SK-N-SH treated with all-trans-retinoic acid at 6 μM for 48 hours (cell line): ENCODE results near the gene AFTPH.

Experiments
- ATAC-seq: fragments of 200-7000 bp; cut with Tn5 transposase; 3 replicates; pipeline ENCODE4 v1.9.1; 2020; ENCODE audit warnings: mild to moderate bottlenecking, moderate library complexity
- ARNTL ChIP-seq: fragments of 450-650 bp; formaldehyde crosslinking; IDR thresholded peaks from 2 replicates; pipeline ENCODE4 v1.5.0; 2020; ENCODE audit warnings: low read depth, mild to moderate bottlenecking, moderate library complexity, borderline replicate concordance
- BACH2 ChIP-seq: fragments of 250-450 bp; sonication (Bioruptor Pico); IDR thresholded peaks from 2 replicates; pipeline ENCODE4 v1.9.0; 2021; ENCODE audit warnings: mild to moderate bottlenecking, borderline replicate concordance
- CREB5 ChIP-seq: fragments of 250-450 bp; sonication (Bioruptor Pico); IDR thresholded peaks from 2 replicates; pipeline ENCODE4 v1.5.1; 2020; ENCODE audit warnings: low read depth, mild to moderate bottlenecking, moderate library complexity
- CSDC2 ChIP-seq: fragments of 250-450 bp; sonication (Bioruptor Pico); IDR thresholded peaks from 2 replicates; pipeline ENCODE4 v1.5.0; 2020; ENCODE audit warnings: mild to moderate bottlenecking, moderate library complexity
- ESRRG ChIP-seq: fragments of 250-450 bp; sonication (Bioruptor Pico); IDR thresholded peaks from 2 replicates; pipeline ENCODE4 v1.6.1; 2021; ENCODE audit warnings: mild to moderate bottlenecking
- GLIS3 ChIP-seq: fragments of 250-450 bp; sonication (Bioruptor Pico); IDR thresholded peaks from 2 replicates; pipeline ENCODE4 v1.5.0; 2020; ENCODE audit warnings: mild to moderate bottlenecking, moderate library complexity
- ISL1 ChIP-seq: fragments of 250-450 bp; sonication (Bioruptor Pico); IDR thresholded peaks from 2 replicates; pipeline ENCODE4 v2.1.2; 2022; ENCODE audit warnings: mild to moderate bottlenecking, moderate library complexity
- OSR1 ChIP-seq: fragments of 250-450 bp; sonication (Bioruptor Pico); IDR thresholded peaks from 2 replicates; pipeline ENCODE4 v1.8.0; 2022; ENCODE audit warnings: moderate library complexity, mild to moderate bottlenecking, inconsistent platforms
- PATZ1 ChIP-seq: fragments of 250-450 bp; sonication (Bioruptor Pico); IDR thresholded peaks from 2 replicates; pipeline ENCODE4 v1.8.0; 2020; ENCODE audit warnings: mild to moderate bottlenecking, moderate library complexity, borderline replicate concordance
- POU6F1 ChIP-seq: fragments of 250-450 bp; sonication (Bioruptor Pico); IDR thresholded peaks from 2 replicates; pipeline ENCODE4 v1.8.0; 2021; ENCODE audit warnings: low read depth, mild to moderate bottlenecking, moderate library complexity, borderline replicate concordance
- PPARA ChIP-seq: fragments of 250-450 bp; sonication (Bioruptor Pico); IDR thresholded peaks from 2 replicates; pipeline ENCODE4 v1.5.0; 2020; ENCODE audit warnings: mild to moderate bottlenecking, borderline replicate concordance
- RARB ChIP-seq: fragments of 250-450 bp; sonication (Bioruptor Pico); IDR thresholded peaks from 2 replicates; pipeline ENCODE4 v1.8.0; 2021; ENCODE audit warnings: mild to moderate bottlenecking, moderate library complexity
- SNAI2 ChIP-seq: fragments of 250-450 bp; sonication (Bioruptor Pico); IDR thresholded peaks from 2 replicates; pipeline ENCODE4 v1.5.0; 2020; ENCODE audit warnings: mild to moderate bottlenecking, moderate library complexity
- TCF4 ChIP-seq: fragments of 250-450 bp; sonication (Bioruptor Pico); IDR thresholded peaks from 2 replicates; pipeline ENCODE4 v1.8.0; 2021; ENCODE audit warnings: mild to moderate bottlenecking, moderate library complexity, borderline replicate concordance
- TOX ChIP-seq: fragments of 250-450 bp; sonication (Bioruptor Pico); IDR thresholded peaks from 2 replicates; pipeline ENCODE4 v1.8.0; 2021; ENCODE audit warnings: mild to moderate bottlenecking, moderate library complexity, borderline replicate concordance
- TSHZ2 ChIP-seq: fragments of 250-450 bp; sonication (Bioruptor Pico); IDR thresholded peaks from 2 replicates; pipeline ENCODE4 v1.5.0; 2020; ENCODE audit warnings: mild to moderate bottlenecking, moderate library complexity
- ZC3H10 ChIP-seq: fragments of 250-450 bp; sonication (Bioruptor Pico); IDR thresholded peaks from 2 replicates; pipeline ENCODE4 v1.5.1; 2021; ENCODE audit warnings: mild to moderate bottlenecking, moderate library complexity
- ZFP3 ChIP-seq: fragments of 250-450 bp; sonication (Bioruptor Pico); IDR thresholded peaks from 2 replicates; pipeline ENCODE4 v1.5.0; 2020; ENCODE audit warnings: mild to moderate bottlenecking, moderate library complexity
- ZFP30 ChIP-seq: fragments of 450-650 bp; formaldehyde crosslinking; IDR thresholded peaks from 2 replicates; pipeline ENCODE4 v1.5.0; 2022; ENCODE audit warnings: mild to moderate bottlenecking, moderate library complexity
- ZNF565 ChIP-seq: fragments of 450-650 bp; formaldehyde crosslinking; conservative IDR thresholded peaks from 2 replicates; pipeline ENCODE4 v1.5.0; 2020; ENCODE audit warnings: low read depth, mild to moderate bottlenecking, moderate library complexity
- ZNF70 ChIP-seq: fragments of 450-650 bp; formaldehyde crosslinking; IDR thresholded peaks from 2 replicates; pipeline ENCODE4 v1.5.0; 2020; ENCODE audit warnings: mild to moderate bottlenecking, moderate library complexity
- ZNF8 ChIP-seq: fragments of 450-650 bp; formaldehyde crosslinking; IDR thresholded peaks from 2 replicates; pipeline ENCODE4 v1.5.0; 2020; ENCODE audit warnings: mild to moderate bottlenecking, moderate library complexity

AFTPH gene

GRCh38 chr2:64489081-64489751 is 34.9 kb upstream of the AFTPH start (continued):
- TF ChIP-seq PATZ1 (CRISPR knock-in tag) (no peak), TCF4 (CRISPR knock-in tag) (peak; percentile 74), ZFP30 (CRISPR knock-in tag) (no peak), OSR1 (CRISPR knock-in tag) (no peak)

- no peak for ATAC-seq
- TF ChIP-seq ZFP30 (CRISPR knock-in tag) (no peak), TCF4 (CRISPR knock-in tag) (no peak), TOX (CRISPR knock-in tag) (no peak), PPARA (CRISPR knock-in tag) (no peak), ZNF70 (CRISPR knock-in tag) (no peak), CSDC2 (CRISPR knock-in tag) (no peak), ESRRG (CRISPR knock-in tag) (no peak), ZNF8 (CRISPR knock-in tag) (no peak), GLIS3 (no peak)
Observed at GRCh38 chr2:64491426-64491825, 32.7 kb upstream of the AFTPH start.

- no peak for ATAC-seq
- TF ChIP-seq OSR1 (CRISPR knock-in tag) (no peak), ZNF565 (no peak), ZC3H10 (CRISPR knock-in tag) (no peak), BACH2 (CRISPR knock-in tag) (no peak), CREB5 (CRISPR knock-in tag) (no peak), POU6F1 (CRISPR knock-in tag) (no peak), TCF4 (CRISPR knock-in tag) (no peak), RARB (CRISPR knock-in tag) (no peak), ZFP30 (CRISPR knock-in tag) (no peak)
- TF ChIP-seq, all 23 proteins: peak for 0
Observed at GRCh38 chr2:64492272-64492671, 31.9 kb upstream of the AFTPH start.

- no peak for ATAC-seq
- TF ChIP-seq GLIS3 = no peak
- TF ChIP-seq TOX (CRISPR knock-in tag) = no peak
- no peak for TF ChIP-seq ZNF70 (CRISPR knock-in tag)
- no peak for TF ChIP-seq ISL1 (CRISPR knock-in tag)
- TF ChIP-seq PPARA (CRISPR knock-in tag) = no peak
- TF ChIP-seq ARNTL (CRISPR knock-in tag) = no peak
- TF ChIP-seq RARB (CRISPR knock-in tag) = no peak
- TF ChIP-seq CREB5 (CRISPR knock-in tag) = no peak
- no peak for TF ChIP-seq TCF4 (CRISPR knock-in tag)
- no peak for TF ChIP-seq ZNF8 (CRISPR knock-in tag)
- TF ChIP-seq ZFP30 (CRISPR knock-in tag) = no peak
- TF ChIP-seq ZC3H10 (CRISPR knock-in tag) = no peak
- no peak for TF ChIP-seq PATZ1 (CRISPR knock-in tag)
- TF ChIP-seq BACH2 (CRISPR knock-in tag) = no peak
- TF ChIP-seq TSHZ2 = no peak
- no peak for TF ChIP-seq ESRRG (CRISPR knock-in tag)
- no peak for TF ChIP-seq ZNF565
- no peak for TF ChIP-seq SNAI2 (CRISPR knock-in tag)
- TF ChIP-seq ZFP3 (CRISPR knock-in tag) = no peak
Observed at GRCh38 chr2:64492821-64493220, 31.3 kb upstream of the AFTPH start.
